GM12892 (cell line): ENCODE results near the gene FZD8.

ENCODE experiments used
- POLR2A ChIP-seq: IDR thresholded peaks from 2 replicates; pipeline ENCODE4 v1.6.1; 2011; ENCODE audit warnings: low read depth, low read length, control low read depth
- POLR2AphosphoS5 ChIP-seq: IDR thresholded peaks from 2 replicates; pipeline ENCODE4 v1.6.1; 2011; ENCODE audit warnings: low read depth, low read length, control low read depth
- TAF1 ChIP-seq: IDR thresholded peaks from 2 replicates; pipeline ENCODE4 v1.6.1; 2011; ENCODE audit warnings: low read depth, mild to moderate bottlenecking, control low read depth, low read length, borderline replicate concordance

DNA sequence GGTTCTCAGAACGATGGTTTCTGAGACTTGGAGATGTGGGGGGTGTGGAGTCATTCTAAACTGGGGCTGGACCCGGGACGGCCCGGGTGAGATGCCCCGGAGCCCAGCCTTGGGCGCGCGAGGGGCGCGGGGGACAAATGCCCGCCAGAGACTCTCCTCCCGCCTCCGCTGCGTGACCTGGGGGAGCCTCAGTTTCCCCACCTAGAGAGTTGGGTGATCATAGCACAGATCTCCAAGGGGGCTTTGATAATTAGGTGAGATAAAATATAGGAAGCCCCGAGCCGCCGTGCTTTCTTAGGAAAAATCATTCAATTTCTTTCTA, 658 bp upstream of the FZD8 start:
- TF ChIP-seq TAF1 (no peak), POLR2A (no peak), POLR2AphosphoS5 (no peak)
